ENCODE measurements around the gene TSEN34. TPM values are rescaled to one million over a fixed set of nuclear protein-coding genes. Genes with fewer than 3 reads are reported as not detected.

The TSEN34 gene
- 71.8 and 78.3 TPM in 2 replicates for total RNA-seq

- DNase-seq, result peak; percentile 86
Measured at GRCh38 chr19:54191011-54191810, at the start of gene TSEN34. Gene TSEN34 (plus strand): TSS chr19:54191308. CDS start chr19:54191365, 57 bp downstream.

GRCh38 chr19:54141356-54141755 is 49.8 kb upstream of the TSEN34 start:
- no peak for DNase-seq

- no peak for DNase-seq
Measured at GRCh38 chr19:54142166-54142780, 48.8 kb upstream of the TSEN34 start.

GRCh38 chr19:54145541-54146158 is 45.5 kb upstream of the TSEN34 start:
- DNase-seq, result no peak

- DNase-seq, result no peak
Measured at GRCh38 chr19:54147676-54148075, 43.4 kb upstream of the TSEN34 start.

- DNase-seq, result peak; percentile 28
Measured at GRCh38 chr19:54148158-54148557, 43.0 kb upstream of the TSEN34 start.

- DNase-seq, result peak; percentile 94
Measured at GRCh38 chr19:54149021-54149812, 41.9 kb upstream of the TSEN34 start.

GRCh38 chr19:54151362-54152035 is 39.6 kb upstream of the TSEN34 start:
- no peak for DNase-seq

- DNase-seq, result no peak
Measured at GRCh38 chr19:54152267-54152666, 38.8 kb upstream of the TSEN34 start.

GRCh38 chr19:54152878-54153524 is 38.1 kb upstream of the TSEN34 start:
- DNase-seq, result no peak

- no peak for DNase-seq
Measured at GRCh38 chr19:54153731-54154326, 37.3 kb upstream of the TSEN34 start.

GRCh38 chr19:54154603-54155345 is 36.3 kb upstream of the TSEN34 start:
- DNase-seq, result peak; percentile 30

GRCh38 chr19:54155694-54156093 is 35.4 kb upstream of the TSEN34 start:
- peak; percentile 26 for DNase-seq

GRCh38 chr19:54156490-54156889 is 34.6 kb upstream of the TSEN34 start:
- DNase-seq, result no peak

- no peak for DNase-seq
Measured at GRCh38 chr19:54156953-54157352, 34.2 kb upstream of the TSEN34 start.

GRCh38 chr19:54158812-54159351 is 32.2 kb upstream of the TSEN34 start:
- no peak for DNase-seq

GRCh38 chr19:54159352-54160181 is 31.5 kb upstream of the TSEN34 start, which contains the start of gene LENG1:
Gene LENG1 (minus strand): TSS chr19:54159721. CDS start chr19:54159695, 26 bp downstream.
- peak; percentile 100 for DNase-seq

GRCh38 chr19:54160182-54160811 is 30.8 kb upstream of the TSEN34 start:
- DNase-seq, result peak; percentile 43

- no peak for DNase-seq
Measured at GRCh38 chr19:54160854-54161253, 30.3 kb upstream of the TSEN34 start.

Measured in dermis blood vessel endothelial cell (primary cell).